HG03095 (cell line): ENCODE measurements around the gene OFD1.

Source experiments
- ATAC-seq: cut with Tn5 transposase; IDR thresholded peaks from one replicate; pipeline ENCODE4 v1.9.1; 2021; ENCODE audit warnings: moderate library complexity; ENCODE audit not compliant: unreplicated experiment

Gene OFD1

GRCh38 chrX:13750204-13750603, 15.7 kb downstream of the OFD1 start:
- peak; percentile 67 for ATAC-seq

GRCh38 chrX:13750812-13751211, 16.3 kb downstream of the OFD1 start:
- peak; percentile 42 for ATAC-seq

GRCh38 chrX:13752141-13752540, 17.6 kb downstream of the OFD1 start:
- no peak for ATAC-seq

GRCh38 chrX:13752646-13753045, 18.1 kb downstream of the OFD1 start:
- ATAC-seq = peak; percentile 48

- no peak for ATAC-seq
Observed at GRCh38 chrX:13754765-13755164, 20.2 kb downstream of the OFD1 start.

- no peak for ATAC-seq
Observed at GRCh38 chrX:13755254-13755653, 20.7 kb downstream of the OFD1 start.

- ATAC-seq = no peak
Observed at GRCh38 chrX:13756381-13756780, 21.8 kb downstream of the OFD1 start.

GRCh38 chrX:13759152-13759718, 24.7 kb downstream of the OFD1 start:
- ATAC-seq = peak; percentile 57

GRCh38 chrX:13760426-13760825, 25.9 kb downstream of the OFD1 start:
- ATAC-seq = no peak

- peak; percentile 74 for ATAC-seq
Observed at GRCh38 chrX:13761606-13762414, 27.3 kb downstream of the OFD1 start.

GRCh38 chrX:13763489-13763888, 28.9 kb downstream of the OFD1 start:
- ATAC-seq = no peak

- ATAC-seq = no peak
Observed at GRCh38 chrX:13764281-13764680, 29.7 kb downstream of the OFD1 start.

GRCh38 chrX:13764765-13765164, 30.2 kb downstream of the OFD1 start:
- ATAC-seq = no peak

GRCh38 chrX:13768939-13769338, 34.4 kb downstream of the OFD1 start:
- ATAC-seq = no peak

- no peak for ATAC-seq
Observed at GRCh38 chrX:13770013-13770535, 35.5 kb downstream of the OFD1 start.

GRCh38 chrX:13774696-13775095, 40.1 kb downstream of the OFD1 start:
- ATAC-seq = no peak

- ATAC-seq = no peak
Observed at GRCh38 chrX:13775837-13776236, 41.3 kb downstream of the OFD1 start.

GRCh38 chrX:13776387-13776786, 41.8 kb downstream of the OFD1 start:
- no peak for ATAC-seq

GRCh38 chrX:13778916-13779315, 44.4 kb downstream of the OFD1 start:
- ATAC-seq = no peak

GRCh38 chrX:13780868-13781427, 46.4 kb downstream of the OFD1 start:
- no peak for ATAC-seq

GRCh38 chrX:13786048-13786447, 51.5 kb downstream of the OFD1 start:
- ATAC-seq = no peak
